ENCODE data around the gene CYSRT1. TPM values are rescaled to one million over a fixed set of nuclear protein-coding genes. Genes with fewer than 3 reads are reported as not detected.

CYSRT1 gene
- total RNA-seq, 1 donor from 2014 or later: 1.3 TPM

GRCh38 chr9:137240318-137240840 is 15.4 kb downstream of the CYSRT1 start:
- no peaks in the 10 kb centered on the region for H3K9me3 Mint-ChIP-seq (ENCODE audit: unreplicated experiment)
- H3K36me3 ChIP-seq (ENCODE audit: insufficient read depth, low read length): peaks cover 9% of the 10 kb centered on the region
- peak overlapping the region; percentile 80 for H3K4me3 ChIP-seq (ENCODE audit: insufficient read depth, low read depth, low read length)
- peaks cover 25% of the 10 kb centered on the region for H3K4me1 ChIP-seq (ENCODE audit: insufficient read depth, low read length)
- peak overlapping the region; percentile 84 for H3K4me3 Mint-ChIP-seq (ENCODE audit: unreplicated experiment)
- peaks cover 54% of the 10 kb centered on the region for H3K79me2 ChIP-seq (ENCODE audit: insufficient read depth, low read length)
- H4K20me1 ChIP-seq (ENCODE audit: insufficient read depth, low read length): peaks cover 62% of the 10 kb centered on the region
- H3K27me3 ChIP-seq (ENCODE audit: insufficient read depth, low read length): no peaks in the 10 kb centered on the region
- FAIRE-seq (no peak), DNase-seq (ENCODE audit: low read depth) (peak; percentile 52)
- peak overlapping the region; percentile 71 for H2AFZ ChIP-seq (ENCODE audit: low read depth, low read length)
- H3K9ac ChIP-seq (ENCODE audit: low read length): peak overlapping the region; percentile 85
- no peaks in the 10 kb centered on the region for H3K27me3 Mint-ChIP-seq (ENCODE audit: low read depth, unreplicated experiment)
- peak overlapping the region; percentile 87 for H3K27ac ChIP-seq (ENCODE audit: low read depth, low read length)
- H3K36me3 Mint-ChIP-seq (ENCODE audit: low read depth, unreplicated experiment): peaks cover 8% of the 10 kb centered on the region
- no peaks in the 10 kb centered on the region for H3K9me3 ChIP-seq (ENCODE audit: insufficient read depth, low read depth, low read length)
- no peak overlapping the region for H3K27ac Mint-ChIP-seq (ENCODE audit: unreplicated experiment)
- H3K4me2 ChIP-seq (ENCODE audit: low read length): peak overlapping the region; percentile 93
- peaks cover 19% of the 10 kb centered on the region for H3K4me1 Mint-ChIP-seq (ENCODE audit: low read depth, unreplicated experiment)
- TF ChIP-seq CTCF (IDR thresholded peaks at IDR 0.05; ENCODE audit: insufficient read depth, low read depth, low read length): no peak
- no peak for TF ChIP-seq EZH2 (IDR thresholded peaks at IDR 0.05; ENCODE audit: insufficient read depth, low read length)

GRCh38 chr9:137240841-137241489 is 16.0 kb downstream of the CYSRT1 start, which contains the start of gene TUBB4B:
Gene TUBB4B, plus strand, starts transcription at chr9:137241287. Its CDS starts 74 bp downstream, at chr9:137241361.
- H3K9me3 Mint-ChIP-seq (ENCODE audit: unreplicated experiment): no peaks in the 10 kb centered on the region
- peaks cover 62% of the 10 kb centered on the region for H4K20me1 ChIP-seq (ENCODE audit: insufficient read depth, low read length)
- H3K4me3 ChIP-seq (ENCODE audit: insufficient read depth, low read depth, low read length): peak within 1 kb of the TSS; percentile 82
- peak within 1 kb of the TSS; percentile 93 for H3K4me2 ChIP-seq (ENCODE audit: low read length)
- peaks cover 54% of the 10 kb centered on the region for H3K79me2 ChIP-seq (ENCODE audit: insufficient read depth, low read length)
- H3K4me3 Mint-ChIP-seq (ENCODE audit: unreplicated experiment): peak within 1 kb of the TSS; percentile 94
- H3K27me3 Mint-ChIP-seq (ENCODE audit: low read depth, unreplicated experiment): no peaks in the 10 kb centered on the region
- peaks cover 19% of the 10 kb centered on the region for H3K4me1 Mint-ChIP-seq (ENCODE audit: low read depth, unreplicated experiment)
- no peaks in the 10 kb centered on the region for H3K9me3 ChIP-seq (ENCODE audit: insufficient read depth, low read depth, low read length)
- H3K36me3 ChIP-seq (ENCODE audit: insufficient read depth, low read length): peaks cover 9% of the 10 kb centered on the region
- DNase-seq (ENCODE audit: low read depth): peak; percentile 100
- peak within 1 kb of the TSS; percentile 71 for H2AFZ ChIP-seq (ENCODE audit: low read depth, low read length)
- H3K36me3 Mint-ChIP-seq (ENCODE audit: low read depth, unreplicated experiment): peaks cover 8% of the 10 kb centered on the region
- peak within 1 kb of the TSS; percentile 88 for H3K9ac ChIP-seq (ENCODE audit: low read length)
- FAIRE-seq: peak; percentile 45
- peaks cover 25% of the 10 kb centered on the region for H3K4me1 ChIP-seq (ENCODE audit: insufficient read depth, low read length)
- no peaks in the 10 kb centered on the region for H3K27me3 ChIP-seq (ENCODE audit: insufficient read depth, low read length)
- peak within 1 kb of the TSS; percentile 80 for H3K27ac Mint-ChIP-seq (ENCODE audit: unreplicated experiment)
- H3K27ac ChIP-seq (ENCODE audit: low read depth, low read length): peak within 1 kb of the TSS; percentile 87
- no peak for TF ChIP-seq EZH2 (IDR thresholded peaks at IDR 0.05; ENCODE audit: insufficient read depth, low read length)
- no peak for TF ChIP-seq CTCF (IDR thresholded peaks at IDR 0.05; ENCODE audit: insufficient read depth, low read depth, low read length)
